Measurements from ENCODE around the gene SORCS1.

- TF ChIP-seq CTCF (IDR thresholded peaks at IDR 0.05) (no peak), POLR2A (IDR thresholded peaks at IDR 0.05) (no peak)
Measured at GRCh38 chr10:106952033-106952432, 212.5 kb downstream of the SORCS1 start.
